HG03439 (cell line): ENCODE measurements around the gene PSORS1C1.

ENCODE experiments used
- ATAC-seq: cut with Tn5 transposase; IDR thresholded peaks from one replicate; pipeline ENCODE4 v1.9.1; 2021; ENCODE audit warnings: mild to moderate bottlenecking, moderate library complexity; ENCODE audit not compliant: unreplicated experiment

PSORS1C1 gene

GRCh38 chr6:31125162-31125561 lies 10.6 kb downstream of the PSORS1C1 start:
- no peak for ATAC-seq

GRCh38 chr6:31125586-31126363 lies 11.2 kb downstream of the PSORS1C1 start:
- ATAC-seq, result no peak

- ATAC-seq, result no peak
Observed at GRCh38 chr6:31126396-31127175, 12.0 kb downstream of the PSORS1C1 start.

- ATAC-seq, result no peak
Observed at GRCh38 chr6:31128093-31128676, 13.6 kb downstream of the PSORS1C1 start.

GRCh38 chr6:31129130-31129529 lies 14.5 kb downstream of the PSORS1C1 start:
- ATAC-seq, result no peak

- ATAC-seq, result no peak
Observed at GRCh38 chr6:31130751-31131150, 16.2 kb downstream of the PSORS1C1 start.

- ATAC-seq, result no peak
Observed at GRCh38 chr6:31131595-31131994, 17.0 kb downstream of the PSORS1C1 start.

- ATAC-seq, result no peak
Observed at GRCh38 chr6:31132806-31133205, 18.2 kb downstream of the PSORS1C1 start.

- no peak for ATAC-seq
Observed at GRCh38 chr6:31135710-31136109, 21.1 kb downstream of the PSORS1C1 start.

GRCh38 chr6:31138982-31139381 lies 24.4 kb downstream of the PSORS1C1 start, which contains the start of gene PSORS1C2:
PSORS1C2 (minus strand) TSS chr6:31139066; CDS start chr6:31139026, 40 bp downstream.
- no peak for ATAC-seq

GRCh38 chr6:31139599-31139998 lies 25.0 kb downstream of the PSORS1C1 start:
- ATAC-seq, result no peak

GRCh38 chr6:31140643-31141042 lies 26.0 kb downstream of the PSORS1C1 start:
- no peak for ATAC-seq

- ATAC-seq, result no peak
Observed at GRCh38 chr6:31142361-31142761, 27.8 kb downstream of the PSORS1C1 start.

- ATAC-seq, result no peak
Observed at GRCh38 chr6:31143148-31143547, 28.5 kb downstream of the PSORS1C1 start.

- no peak for ATAC-seq
Observed at GRCh38 chr6:31144296-31144969, 29.8 kb downstream of the PSORS1C1 start.

- ATAC-seq, result no peak
Observed at GRCh38 chr6:31144970-31145340, 30.4 kb downstream of the PSORS1C1 start.

GRCh38 chr6:31145386-31145785 lies 30.8 kb downstream of the PSORS1C1 start:
- ATAC-seq, result no peak

- ATAC-seq, result no peak
Observed at GRCh38 chr6:31149827-31150447, 35.3 kb downstream of the PSORS1C1 start.

GRCh38 chr6:31152781-31153180 lies 38.2 kb downstream of the PSORS1C1 start:
- ATAC-seq, result no peak

GRCh38 chr6:31154436-31154835 lies 39.8 kb downstream of the PSORS1C1 start:
- no peak for ATAC-seq

GRCh38 chr6:31156641-31157040 lies 42.0 kb downstream of the PSORS1C1 start:
- no peak for ATAC-seq
